GM21390 (cell line): ENCODE results near the gene UBE2M.
"Not testable (repeated sequence)": the region's sequence is repeated elsewhere in the genome, so short reads cannot be mapped to it uniquely, and the experiment has no call there.

ENCODE experiments used
- ATAC-seq: cut with Tn5 transposase; IDR thresholded peaks from one replicate; pipeline ENCODE4 v1.9.1; 2021; ENCODE audit not compliant: unreplicated experiment

The UBE2M gene

DNA sequence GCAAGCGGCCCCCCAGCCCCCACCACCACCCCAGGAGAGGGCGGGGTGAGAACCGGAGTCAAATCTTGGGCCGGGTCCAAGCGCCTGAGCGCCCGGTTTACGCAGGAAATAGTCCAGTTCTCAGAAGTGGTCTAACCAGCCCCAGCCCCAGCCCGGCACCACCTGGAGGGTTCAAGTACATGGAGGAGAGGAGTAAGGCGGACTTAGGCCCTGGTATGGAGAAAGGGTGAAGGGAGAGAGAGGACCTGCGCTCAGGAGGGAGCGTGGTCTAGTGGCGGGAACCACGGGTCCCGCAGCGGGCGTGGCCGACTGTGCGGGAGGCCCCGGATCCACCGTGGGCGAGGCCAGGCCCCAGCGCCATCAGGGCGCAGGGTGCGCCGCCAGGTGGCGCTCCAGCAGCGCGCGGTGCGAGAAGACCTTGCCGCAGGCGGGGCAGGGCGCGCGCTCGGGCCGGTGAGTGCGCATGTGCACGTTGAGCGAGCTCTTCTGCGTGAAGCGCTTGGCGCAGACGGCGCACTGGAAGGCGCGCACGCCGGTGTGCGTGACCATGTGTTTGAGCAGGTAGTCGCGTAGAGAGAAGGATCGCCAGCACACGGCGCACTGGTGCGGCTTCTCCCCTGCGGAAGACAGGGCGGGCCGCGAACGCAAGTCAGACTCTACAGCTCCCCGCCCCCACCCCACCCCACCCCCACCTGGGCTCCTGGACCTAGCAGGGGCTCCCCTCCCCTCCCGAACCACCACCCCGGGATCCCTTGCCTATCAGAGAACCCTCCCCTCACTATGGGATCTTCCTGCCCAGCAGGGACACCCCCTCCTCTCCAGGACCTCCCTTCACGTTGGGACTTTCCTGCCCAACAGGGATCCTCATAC is 44.5 kb downstream of the UBE2M start:
- ATAC-seq, result peak; percentile 68

DNA sequence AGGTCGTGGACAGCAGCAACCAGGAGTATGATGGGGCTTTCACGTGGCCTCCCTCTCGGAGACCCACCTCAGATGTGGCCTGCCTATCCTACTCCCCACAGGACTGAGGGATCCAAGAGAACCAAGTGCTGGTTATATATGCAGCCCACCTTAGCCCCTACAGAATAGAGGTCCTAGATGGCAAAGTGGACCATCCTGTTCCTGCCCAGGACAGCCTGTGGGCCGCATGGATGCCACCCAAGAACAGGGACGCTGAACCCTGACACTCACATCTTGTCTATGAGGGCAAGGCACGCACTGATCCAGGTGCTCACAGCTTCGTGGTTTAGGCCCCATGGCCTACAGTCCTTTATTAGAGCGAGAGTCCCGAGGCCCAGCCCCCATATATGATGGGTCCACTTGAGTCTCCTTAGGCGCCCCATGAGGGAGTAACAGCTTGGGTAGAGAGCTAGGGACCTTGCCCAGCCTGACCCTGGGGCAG is 45.2 kb downstream of the UBE2M start:
- no peak for ATAC-seq

DNA sequence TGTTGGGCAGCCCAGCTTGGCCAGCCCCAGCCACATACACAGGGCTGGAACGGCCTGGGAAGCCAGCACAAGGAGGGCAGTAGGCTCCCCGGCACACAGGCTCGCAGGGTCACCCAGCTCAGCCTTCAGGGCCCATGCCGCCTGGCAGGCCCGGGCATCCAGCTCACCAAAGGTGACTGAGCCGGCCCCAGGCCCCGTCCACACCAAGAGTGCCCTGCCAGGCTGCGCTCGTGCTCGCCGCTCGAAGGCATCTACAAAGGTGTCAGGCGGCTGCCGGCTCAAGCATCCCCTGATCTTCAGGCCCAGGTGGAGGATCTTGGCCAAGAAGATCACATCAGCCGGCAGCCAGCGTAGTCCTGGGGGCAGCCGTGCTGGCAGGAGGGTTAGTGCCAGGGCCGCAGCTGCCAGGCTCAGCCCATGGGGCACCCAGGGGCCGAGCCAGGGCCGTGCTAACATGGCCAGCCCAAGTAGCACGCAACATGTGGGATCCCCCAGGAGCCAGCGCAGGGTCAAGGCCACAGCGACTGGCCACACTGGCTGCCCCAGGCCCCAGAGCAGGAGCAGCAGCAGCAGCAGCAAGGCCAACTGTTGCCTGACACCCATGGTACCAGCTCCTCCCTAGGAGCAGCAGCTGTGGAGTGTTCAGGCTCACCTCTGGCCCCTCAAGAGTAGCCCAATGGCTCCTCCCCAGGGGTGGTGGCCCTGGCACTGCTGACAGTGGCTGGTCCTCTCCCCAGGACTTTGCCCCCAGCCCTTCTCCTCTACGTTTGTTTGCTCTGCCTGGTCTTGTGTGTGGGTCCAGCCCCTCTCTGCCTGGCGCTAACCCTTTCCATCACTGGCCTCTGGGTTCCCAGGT is 46.8 kb downstream of the UBE2M start, which contains the start of gene SLC27A5:
Gene SLC27A5 (minus strand): TSS at position 640 of the 856 bp plus-strand sequence. CDS start 37 bp downstream, at position 603.
- no peak for ATAC-seq

DNA sequence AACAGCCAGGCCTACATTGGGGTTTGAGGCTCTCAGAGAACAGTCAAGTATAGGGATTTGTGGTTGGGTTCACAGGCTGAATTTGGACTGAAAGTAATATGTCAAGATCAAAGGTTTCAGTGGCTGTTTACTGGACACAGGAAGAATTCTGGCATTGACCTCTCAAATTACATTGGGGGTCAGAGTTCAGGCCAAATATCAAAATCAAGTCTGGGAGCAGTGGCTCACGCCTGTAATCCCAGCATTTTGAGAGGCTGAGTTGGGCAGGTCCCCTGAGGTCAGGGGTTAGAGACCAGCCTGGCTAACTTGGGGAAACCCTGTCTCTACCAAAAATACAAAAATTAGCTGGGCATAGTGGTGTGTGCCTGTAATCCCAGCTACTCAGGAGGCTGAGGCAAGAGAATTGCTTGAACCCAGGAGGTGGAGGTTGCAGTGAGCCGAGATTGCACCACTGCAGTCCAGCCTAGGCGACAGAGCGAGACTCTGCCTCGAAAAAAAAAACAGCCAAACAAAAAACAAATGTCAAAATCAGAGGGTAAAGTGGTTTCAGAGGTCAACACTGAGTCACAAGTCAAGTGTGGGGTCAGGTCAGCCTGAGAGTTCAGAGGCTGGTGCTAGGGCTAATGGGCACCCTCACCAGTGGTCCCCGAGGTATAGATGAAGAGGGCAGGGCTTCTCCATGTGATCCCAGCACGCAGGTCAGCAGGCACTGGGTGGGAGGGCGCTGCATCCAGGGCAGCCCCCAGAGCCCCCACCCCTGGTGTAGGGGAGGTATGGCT is 48.1 kb downstream of the UBE2M start:
- ATAC-seq, result no peak

DNA sequence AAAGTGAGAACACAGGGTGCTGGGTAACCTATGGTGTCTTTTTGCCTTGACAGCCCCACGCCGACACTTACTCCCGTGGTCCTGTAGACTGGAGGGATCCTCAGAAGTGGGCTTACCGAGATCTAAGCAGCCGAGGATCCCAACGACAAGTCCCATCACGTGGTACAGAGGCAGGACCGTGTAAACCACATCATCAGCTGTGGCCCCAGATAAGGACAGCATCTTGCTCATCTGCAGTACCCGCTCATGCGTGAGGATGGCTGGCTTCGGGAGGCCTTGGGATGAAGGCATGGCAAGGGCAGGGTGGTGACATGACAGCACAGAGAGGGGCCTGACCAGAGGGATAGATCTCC is 48.7 kb downstream of the UBE2M start:
- no peak for ATAC-seq

DNA sequence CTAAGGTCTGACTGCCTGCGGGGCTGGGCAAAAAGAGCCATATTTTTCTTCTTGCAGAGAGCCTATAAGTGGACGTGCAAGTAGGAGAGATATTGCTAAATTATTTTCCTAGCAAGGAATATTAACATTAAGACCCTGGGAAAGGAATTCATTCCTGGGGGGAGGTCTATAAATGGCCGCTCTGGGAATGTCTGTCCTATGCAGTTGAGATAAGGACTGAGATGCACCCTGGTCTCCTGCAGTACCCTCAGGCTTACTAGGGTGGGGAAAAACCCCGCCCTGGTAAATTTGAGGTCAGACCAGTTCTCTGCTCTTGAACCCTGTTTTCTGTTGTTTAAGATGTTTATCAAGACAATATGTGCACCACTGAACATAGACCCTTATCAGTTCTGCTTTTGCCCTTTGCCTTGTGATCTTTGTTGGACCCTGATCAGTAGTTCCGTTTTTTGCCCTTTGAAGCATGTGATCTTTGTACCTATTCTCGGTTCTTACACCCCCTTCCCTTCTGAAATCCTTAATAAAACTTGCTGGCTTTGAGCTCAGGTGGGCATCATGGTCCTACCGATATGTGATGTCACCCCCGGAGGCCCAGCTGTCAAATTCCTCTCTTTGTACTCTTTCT is 50.7 kb downstream of the UBE2M start:
- not testable (repeated sequence) for ATAC-seq
